Measurements from ENCODE around the gene RXFP1.

Gene RXFP1

GRCh38 chr4:158604369-158604768 lies 82.7 kb downstream of the RXFP1 start:
- Histone ChIP-seq H3K27me3 (ENCODE audit: control insufficient read depth in 5 of 5, insufficient read depth in 4 of 5, low read length in 5 of 5) (no peaks in the 10 kb centered on the region), H3K36me3 (ENCODE audit: control insufficient read depth in 5 of 5, insufficient read depth in 5 of 5, low read length in 5 of 5) (no peaks in the 10 kb centered on the region), H3K4me3 (ENCODE audit: low read depth in 1 of 5, low read length in 5 of 5) (no peak overlapping the region), H3K4me1 (ENCODE audit: control insufficient read depth in 5 of 5, insufficient read depth in 5 of 5, low read length in 5 of 5) (no peaks in the 10 kb centered on the region), H3K9me3 (ENCODE audit: control insufficient read depth in 5 of 5, low read length in 5 of 5) (no peaks in the 10 kb centered on the region), H3K27ac (ENCODE audit: low read depth, low read length) (no peak overlapping the region), H3K9ac (ENCODE audit: low read length in 5 of 5) (no peak overlapping the region)

GRCh38 chr4:158605393-158605792 lies 83.7 kb downstream of the RXFP1 start:
- H3K4me3 ChIP-seq (ENCODE audit: low read depth in 1 of 5, low read length in 5 of 5), result no peak overlapping the region
- no peak overlapping the region for H3K9ac ChIP-seq (ENCODE audit: low read length in 5 of 5)
- H3K4me1 ChIP-seq (ENCODE audit: control insufficient read depth in 5 of 5, insufficient read depth in 5 of 5, low read length in 5 of 5), result no peaks in the 10 kb centered on the region
- no peaks in the 10 kb centered on the region for H3K36me3 ChIP-seq (ENCODE audit: control insufficient read depth in 5 of 5, insufficient read depth in 5 of 5, low read length in 5 of 5)
- no peaks in the 10 kb centered on the region for H3K9me3 ChIP-seq (ENCODE audit: control insufficient read depth in 5 of 5, low read length in 5 of 5)
- no peak overlapping the region for H3K27ac ChIP-seq (ENCODE audit: low read depth, low read length)
- H3K27me3 ChIP-seq (ENCODE audit: control insufficient read depth in 5 of 5, insufficient read depth in 4 of 5, low read length in 5 of 5), result no peaks in the 10 kb centered on the region

- H3K9ac ChIP-seq (ENCODE audit: low read length in 5 of 5), result no peak overlapping the region
- H3K4me1 ChIP-seq (ENCODE audit: control insufficient read depth in 5 of 5, insufficient read depth in 5 of 5, low read length in 5 of 5), result peaks cover 0 to 5% (median 0%) of the 10 kb centered on the region in 5 donors
- H3K9me3 ChIP-seq (ENCODE audit: control insufficient read depth in 5 of 5, low read length in 5 of 5), result no peaks in the 10 kb centered on the region
- H3K36me3 ChIP-seq (ENCODE audit: control insufficient read depth in 5 of 5, insufficient read depth in 5 of 5, low read length in 5 of 5), result no peaks in the 10 kb centered on the region
- no peak overlapping the region for H3K27ac ChIP-seq (ENCODE audit: low read depth, low read length)
- H3K4me3 ChIP-seq (ENCODE audit: low read depth in 1 of 5, low read length in 5 of 5), result no peak overlapping the region
- no peaks in the 10 kb centered on the region for H3K27me3 ChIP-seq (ENCODE audit: control insufficient read depth in 5 of 5, insufficient read depth in 4 of 5, low read length in 5 of 5)
Observed at GRCh38 chr4:158606969-158607368, 85.3 kb downstream of the RXFP1 start.

GRCh38 chr4:158609116-158609515 lies 87.4 kb downstream of the RXFP1 start:
- Histone ChIP-seq H3K9me3 (ENCODE audit: control insufficient read depth in 5 of 5, low read length in 5 of 5) (peaks cover 0 to 5% (median 5%) of the 10 kb centered on the region in 5 donors), H3K4me1 (ENCODE audit: control insufficient read depth in 5 of 5, insufficient read depth in 5 of 5, low read length in 5 of 5) (peaks cover 0 to 5% (median 0%) of the 10 kb centered on the region in 5 donors), H3K36me3 (ENCODE audit: control insufficient read depth in 5 of 5, insufficient read depth in 5 of 5, low read length in 5 of 5) (no peaks in the 10 kb centered on the region), H3K27me3 (ENCODE audit: control insufficient read depth in 5 of 5, insufficient read depth in 4 of 5, low read length in 5 of 5) (no peaks in the 10 kb centered on the region), H3K27ac (ENCODE audit: low read depth, low read length) (no peak overlapping the region), H3K9ac (ENCODE audit: low read length in 5 of 5) (no peak overlapping the region), H3K4me3 (ENCODE audit: low read depth in 1 of 5, low read length in 5 of 5) (no peak overlapping the region)

- H3K4me1 ChIP-seq (ENCODE audit: control insufficient read depth in 5 of 5, insufficient read depth in 5 of 5, low read length in 5 of 5), result peaks cover 0 to 5% (median 0%) of the 10 kb centered on the region in 5 donors
- H3K27me3 ChIP-seq (ENCODE audit: control insufficient read depth in 5 of 5, insufficient read depth in 4 of 5, low read length in 5 of 5), result no peaks in the 10 kb centered on the region
- H3K4me3 ChIP-seq (ENCODE audit: low read depth in 1 of 5, low read length in 5 of 5), result no peak overlapping the region
- no peak overlapping the region for H3K27ac ChIP-seq (ENCODE audit: low read depth, low read length)
- H3K36me3 ChIP-seq (ENCODE audit: control insufficient read depth in 5 of 5, insufficient read depth in 5 of 5, low read length in 5 of 5), result no peaks in the 10 kb centered on the region
- H3K9me3 ChIP-seq (ENCODE audit: control insufficient read depth in 5 of 5, low read length in 5 of 5), result peaks cover 0 to 7% (median 5%) of the 10 kb centered on the region in 5 donors
- H3K9ac ChIP-seq (ENCODE audit: low read length in 5 of 5), result no peak overlapping the region
Observed at GRCh38 chr4:158610790-158611189, 89.1 kb downstream of the RXFP1 start.

GRCh38 chr4:158613046-158613445 lies 91.4 kb downstream of the RXFP1 start:
- Histone ChIP-seq H3K4me3 (ENCODE audit: low read depth in 1 of 5, low read length in 5 of 5) (no peak overlapping the region), H3K36me3 (ENCODE audit: control insufficient read depth in 5 of 5, insufficient read depth in 5 of 5, low read length in 5 of 5) (no peaks in the 10 kb centered on the region), H3K4me1 (ENCODE audit: control insufficient read depth in 5 of 5, insufficient read depth in 5 of 5, low read length in 5 of 5) (peaks cover 0 to 5% (median 0%) of the 10 kb centered on the region in 5 donors), H3K27me3 (ENCODE audit: control insufficient read depth in 5 of 5, insufficient read depth in 4 of 5, low read length in 5 of 5) (no peaks in the 10 kb centered on the region), H3K27ac (ENCODE audit: low read depth, low read length) (no peak overlapping the region), H3K9ac (ENCODE audit: low read length in 5 of 5) (no peak overlapping the region), H3K9me3 (ENCODE audit: control insufficient read depth in 5 of 5, low read length in 5 of 5) (peaks cover 0 to 7% (median 5%) of the 10 kb centered on the region in 5 donors)

- Histone ChIP-seq H3K36me3 (ENCODE audit: control insufficient read depth in 5 of 5, insufficient read depth in 5 of 5, low read length in 5 of 5) (no peaks in the 10 kb centered on the region), H3K9me3 (ENCODE audit: control insufficient read depth in 5 of 5, low read length in 5 of 5) (peaks cover 0 to 7% (median 5%) of the 10 kb centered on the region in 5 donors), H3K4me1 (ENCODE audit: control insufficient read depth in 5 of 5, insufficient read depth in 5 of 5, low read length in 5 of 5) (no peaks in the 10 kb centered on the region), H3K27me3 (ENCODE audit: control insufficient read depth in 5 of 5, insufficient read depth in 4 of 5, low read length in 5 of 5) (no peaks in the 10 kb centered on the region), H3K9ac (ENCODE audit: low read length in 5 of 5) (no peak overlapping the region), H3K4me3 (ENCODE audit: low read depth in 1 of 5, low read length in 5 of 5) (no peak overlapping the region), H3K27ac (ENCODE audit: low read depth, low read length) (no peak overlapping the region)
Observed at GRCh38 chr4:158617956-158618355, 96.3 kb downstream of the RXFP1 start.

GRCh38 chr4:158621729-158622128 lies 100.0 kb downstream of the RXFP1 start:
- H3K36me3 ChIP-seq (ENCODE audit: control insufficient read depth in 5 of 5, insufficient read depth in 5 of 5, low read length in 5 of 5), result no peaks in the 10 kb centered on the region
- no peak overlapping the region for H3K9ac ChIP-seq (ENCODE audit: low read length in 5 of 5)
- no peak overlapping the region for H3K27ac ChIP-seq (ENCODE audit: low read depth, low read length)
- no peaks in the 10 kb centered on the region for H3K27me3 ChIP-seq (ENCODE audit: control insufficient read depth in 5 of 5, insufficient read depth in 4 of 5, low read length in 5 of 5)
- no peaks in the 10 kb centered on the region for H3K4me1 ChIP-seq (ENCODE audit: control insufficient read depth in 5 of 5, insufficient read depth in 5 of 5, low read length in 5 of 5)
- H3K4me3 ChIP-seq (ENCODE audit: low read depth in 1 of 5, low read length in 5 of 5), result no peak overlapping the region
- H3K9me3 ChIP-seq (ENCODE audit: control insufficient read depth in 5 of 5, low read length in 5 of 5), result no peaks in the 10 kb centered on the region

- Histone ChIP-seq H3K27ac (ENCODE audit: low read depth, low read length) (no peak overlapping the region), H3K4me1 (ENCODE audit: control insufficient read depth in 5 of 5, insufficient read depth in 5 of 5, low read length in 5 of 5) (no peaks in the 10 kb centered on the region), H3K9ac (ENCODE audit: low read length in 5 of 5) (no peak overlapping the region), H3K4me3 (ENCODE audit: low read depth in 1 of 5, low read length in 5 of 5) (no peak overlapping the region), H3K27me3 (ENCODE audit: control insufficient read depth in 5 of 5, insufficient read depth in 4 of 5, low read length in 5 of 5) (no peaks in the 10 kb centered on the region), H3K36me3 (ENCODE audit: control insufficient read depth in 5 of 5, insufficient read depth in 5 of 5, low read length in 5 of 5) (no peaks in the 10 kb centered on the region), H3K9me3 (ENCODE audit: control insufficient read depth in 5 of 5, low read length in 5 of 5) (no peaks in the 10 kb centered on the region)
Observed at GRCh38 chr4:158622251-158622650, 100.6 kb downstream of the RXFP1 start.

- Histone ChIP-seq H3K27me3 (ENCODE audit: control insufficient read depth in 5 of 5, insufficient read depth in 4 of 5, low read length in 5 of 5) (no peaks in the 10 kb centered on the region), H3K4me1 (ENCODE audit: control insufficient read depth in 5 of 5, insufficient read depth in 5 of 5, low read length in 5 of 5) (peaks cover 0 to 7% (median 5%) of the 10 kb centered on the region in 5 donors), H3K9me3 (ENCODE audit: control insufficient read depth in 5 of 5, low read length in 5 of 5) (no peaks in the 10 kb centered on the region), H3K4me3 (ENCODE audit: low read depth in 1 of 5, low read length in 5 of 5) (no peak overlapping the region), H3K36me3 (ENCODE audit: control insufficient read depth in 5 of 5, insufficient read depth in 5 of 5, low read length in 5 of 5) (no peaks in the 10 kb centered on the region), H3K27ac (ENCODE audit: low read depth, low read length) (no peak overlapping the region), H3K9ac (ENCODE audit: low read length in 5 of 5) (no peak overlapping the region)
Observed at GRCh38 chr4:158624889-158625478, 103.3 kb downstream of the RXFP1 start.

Data from subcutaneous abdominal adipose tissue (tissue), 5 donors.